Spleen (tissue), 11 donors: ENCODE results near the gene UBE2L6. TPM values are rescaled to one million over a fixed set of nuclear protein-coding genes. Genes with fewer than 3 reads are reported as not detected.

Source experiments
- DNase-seq: peaks from one replicate; pipeline ENCODE4 v3.0.0-alpha.2; 2020
- H3K27ac ChIP-seq, 8 donors: fragments of 200-600 bp; sonication (generic) in 7 of 8; 1 replicate in 4 of 8; 2 replicates in 4 of 8; pipeline versions ENCODE4 v1.5.0 to v1.8.0; 2016 to 2021; ENCODE audit warnings: inconsistent platforms in 4 of 8, mild to moderate bottlenecking in 4 of 8, moderate library complexity in 1 of 8
- H3K27me3 ChIP-seq, 7 donors: fragments of 200-600 bp; sonication (generic) in 6 of 7; replicated peaks in 1 of 7; 1 replicate in 4 of 7; 2 replicates in 3 of 7; pipeline versions ENCODE4 v1.5.0 to v1.8.0; 2016 to 2021; ENCODE audit warnings: inconsistent platforms in 3 of 7, mild to moderate bottlenecking in 1 of 7
- H3K36me3 ChIP-seq, 6 donors: fragments of 200-600 bp; sonication (generic) in 5 of 6; 1 replicate in 4 of 6; 2 replicates in 2 of 6; pipeline versions ENCODE4 v1.5.0 to v1.8.0; 2016 to 2021; ENCODE audit warnings: inconsistent platforms in 2 of 6
- H3K4me1 ChIP-seq, 6 donors: fragments of 200-600 bp; sonication (generic) in 5 of 6; 1 replicate in 3 of 6; 2 replicates in 3 of 6; pipeline versions ENCODE4 v1.5.0 to v1.8.0; 2016 to 2021; ENCODE audit warnings: inconsistent platforms in 3 of 6
- H3K4me3 ChIP-seq, 8 donors: fragments of 200-600 bp; sonication (generic) in 7 of 8; 1 replicate in 4 of 8; 2 replicates in 4 of 8; pipeline versions ENCODE4 v1.5.0 to v1.8.0; 2016 to 2021; ENCODE audit warnings: inconsistent platforms in 4 of 8, mild to moderate bottlenecking in 4 of 8, moderate library complexity in 2 of 8
- H3K9me3 ChIP-seq, 8 donors: fragments of 200-600 bp; sonication (generic) in 7 of 8; 1 replicate in 4 of 8; 2 replicates in 4 of 8; pipeline versions ENCODE4 v1.5.0 to v1.8.0; 2016 to 2021; ENCODE audit warnings: inconsistent platforms in 4 of 8
- POLR2A ChIP-seq, 3 donors: fragments of 450-650 bp; IDR thresholded peaks; one replicate each; pipeline ENCODE4 v1.5.1; 2017; ENCODE audit warnings: antibody characterized with exemption in 3 of 3, mild to moderate bottlenecking in 1 of 3
- POLR2AphosphoS5 ChIP-seq, 3 donors: sonication (generic); formaldehyde crosslinking; IDR thresholded peaks; one replicate each; pipeline ENCODE4 v1.5.1; 2017; ENCODE audit warnings: antibody characterized with exemption in 3 of 3
- WGBS, 5 donors: extraction: QIAGEN DNeasy Blood & Tissue Kit in 3 of 5; methylation state at CpG; one replicate each; pipeline versions ENCODE4 v1.1.5 to v1.1.7; 2013 to 2018; 5-methylcytosine and 5-hydroxymethylcytosine counted together
- intact Hi-C: fragments of 100-400 bp; cut with DNase I; formaldehyde crosslinking; loops from one replicate; pipeline ENCODE4 v1.15.0; 2023; ENCODE audit warnings: low total_unique reads
- polyA plus RNA-seq, 3 donors: library from polyadenylated mRNA; stranded (reverse); fragments of 200-250 nt; gene quantifications; one replicate each; pipeline ENCODE4 v1.2.1, GENCODE V29; 2013
- total RNA-seq, 7 donors: library from RNA; depleted of rRNA in 3 of 7; stranded (reverse); fragments of >200 nt in 3 of 7; fragmentation: NEBNext Ultra II Directional in 4 of 7; extraction: Animal tissue kit (Norgen Biotek cat#: 25700) in 4 of 7; gene quantifications; one replicate each; pipeline versions ENCODE4 v1.1.0 to v1.2.1, GENCODE V29; 2016 to 2021
- TF ChIP-seq, protein P1 (sequence below), 11 experiments: fragments of 200-600 bp in 7 of 11; fragments of 450-650 bp in 4 of 11; sonication (generic) in 4 of 11; IDR thresholded peaks in 8 of 11; conservative IDR thresholded peaks in 3 of 11; 1 replicate in 7 of 11; 2 replicates in 4 of 11; pipeline versions ENCODE4 v1.4.0 to v1.8.0; 2016 to 2021; ENCODE audit warnings: antibody characterized with exemption in 11 of 11, inconsistent platforms in 4 of 11, mild to moderate bottlenecking in 1 of 11
- donor health status: healthy with polysubstance abuse.
- donor health status: DM: no; HTN: no; CAD: no; lungs with moderate emphysema.
- donor health status: DM: no; HTN: no; CAD: no.
- donor health status: Bipolar disorder and iron deficiency.
- donor health status: healthy.
- donor health status: DM: no; HTN: no; CAD: no.
- donor health status: DM: yes; HTN: yes; CAD: no.

Gene UBE2L6
- total and polyA plus RNA-seq, 10 donors: 46.8 to 137 (median 110) TPM

DNA sequence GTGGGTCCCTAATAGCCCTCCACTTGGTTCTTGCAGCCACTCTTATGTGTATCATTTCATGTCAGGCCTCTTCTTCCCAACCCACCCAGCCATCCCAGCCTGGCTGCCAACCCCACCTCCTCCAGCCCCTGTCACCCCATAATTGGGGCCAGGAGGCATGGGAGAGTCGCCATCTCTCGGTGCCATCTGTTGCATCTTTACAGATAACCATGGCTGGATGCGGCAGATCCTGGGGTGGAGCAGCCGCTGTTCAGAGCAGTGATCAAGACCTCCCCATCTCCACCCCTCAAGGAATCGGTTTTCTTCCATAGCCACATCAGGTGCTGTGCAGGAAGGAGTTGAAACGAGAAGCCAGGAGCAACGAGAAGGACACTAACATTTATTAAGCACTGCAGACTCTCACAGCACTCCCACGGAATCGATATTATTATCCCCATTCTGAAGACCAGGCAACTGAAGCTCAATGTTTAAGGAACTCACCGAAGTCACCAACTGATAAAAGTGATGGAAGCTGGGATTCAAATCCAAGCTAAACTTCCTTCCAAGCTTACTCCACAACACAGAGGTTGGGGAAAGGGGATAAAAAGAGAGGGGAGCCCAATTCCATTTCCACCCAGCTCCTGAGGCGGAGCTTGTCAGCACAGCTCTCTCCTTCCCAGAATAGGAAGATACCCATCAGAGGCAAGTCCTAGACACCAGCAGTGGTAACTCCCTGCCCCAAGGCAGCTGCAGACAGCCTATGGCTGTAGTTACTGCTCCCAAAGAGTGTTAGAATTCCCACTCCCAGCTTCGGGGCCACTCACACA lies 54.6 kb downstream of the UBE2L6 start:
- TF ChIP-seq, protein P1, sequence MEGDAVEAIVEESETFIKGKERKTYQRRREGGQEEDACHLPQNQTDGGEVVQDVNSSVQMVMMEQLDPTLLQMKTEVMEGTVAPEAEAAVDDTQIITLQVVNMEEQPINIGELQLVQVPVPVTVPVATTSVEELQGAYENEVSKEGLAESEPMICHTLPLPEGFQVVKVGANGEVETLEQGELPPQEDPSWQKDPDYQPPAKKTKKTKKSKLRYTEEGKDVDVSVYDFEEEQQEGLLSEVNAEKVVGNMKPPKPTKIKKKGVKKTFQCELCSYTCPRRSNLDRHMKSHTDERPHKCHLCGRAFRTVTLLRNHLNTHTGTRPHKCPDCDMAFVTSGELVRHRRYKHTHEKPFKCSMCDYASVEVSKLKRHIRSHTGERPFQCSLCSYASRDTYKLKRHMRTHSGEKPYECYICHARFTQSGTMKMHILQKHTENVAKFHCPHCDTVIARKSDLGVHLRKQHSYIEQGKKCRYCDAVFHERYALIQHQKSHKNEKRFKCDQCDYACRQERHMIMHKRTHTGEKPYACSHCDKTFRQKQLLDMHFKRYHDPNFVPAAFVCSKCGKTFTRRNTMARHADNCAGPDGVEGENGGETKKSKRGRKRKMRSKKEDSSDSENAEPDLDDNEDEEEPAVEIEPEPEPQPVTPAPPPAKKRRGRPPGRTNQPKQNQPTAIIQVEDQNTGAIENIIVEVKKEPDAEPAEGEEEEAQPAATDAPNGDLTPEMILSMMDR (IDR thresholded peaks at IDR 0.05 in 8 of 11, conservative IDR thresholded peaks at IDR 0.05 in 3 of 11): no peak
- no peak for TF ChIP-seq POLR2AphosphoS5 (IDR thresholded peaks at IDR 0.05)
- no peak for TF ChIP-seq POLR2A (IDR thresholded peaks at IDR 0.05)
- H3K9me3 ChIP-seq: no peaks in the 10 kb centered on the region
- H3K27ac ChIP-seq: no peak overlapping the region
- intact Hi-C loops: no loop called here
- no peak overlapping the region for H3K4me3 ChIP-seq
- WGBS, 5 donors: 88 to 93% (median 91%) methylated on average over 12 of the region's 12 CpGs
- peaks cover 3 to 52% (median 21%) of the 10 kb centered on the region in 6 donors for H3K4me1 ChIP-seq
- DNase-seq: no peak
- no peaks in the 10 kb centered on the region for H3K36me3 ChIP-seq
- no peaks in the 10 kb centered on the region for H3K27me3 ChIP-seq

DNA sequence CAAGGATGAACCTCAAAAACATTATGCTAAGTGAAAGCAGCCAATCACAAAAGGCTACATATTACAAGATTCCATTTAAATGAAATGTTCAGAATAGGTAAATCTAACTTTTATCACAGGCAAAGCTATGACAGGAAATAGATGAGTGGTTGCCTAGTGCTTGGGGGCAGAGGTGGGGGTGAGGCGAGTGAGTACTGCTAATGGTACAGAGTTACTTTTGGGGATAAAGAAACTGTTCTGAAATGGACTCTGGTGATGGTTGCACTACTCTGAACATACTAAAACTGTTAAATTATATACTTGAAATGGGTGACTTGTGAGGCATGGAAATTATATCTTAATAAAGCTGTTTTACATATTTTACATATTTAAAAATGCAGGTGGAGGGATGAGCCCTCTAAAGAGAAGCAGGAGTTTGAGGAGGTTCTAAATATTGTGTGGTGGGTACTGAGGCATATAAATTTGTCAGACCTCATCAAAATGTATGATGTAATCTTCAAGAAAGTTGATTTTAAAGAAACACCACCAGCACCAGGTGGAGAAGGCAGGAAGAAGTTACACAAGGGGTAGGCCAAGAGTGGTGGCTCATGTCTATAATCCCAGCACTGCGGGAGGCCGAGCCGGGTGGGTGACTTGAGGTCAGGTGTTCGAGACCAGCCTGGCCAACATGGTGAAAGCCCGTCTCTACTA lies 55.6 kb downstream of the UBE2L6 start:
- intact Hi-C loops: no loop called here
- no peaks in the 10 kb centered on the region for H3K27me3 ChIP-seq
- 67 to 89% (median 82%) methylated on average over 6 of the region's 6 CpGs for WGBS, 5 donors
- TF ChIP-seq, protein P1 (IDR thresholded peaks at IDR 0.05 in 8 of 11, conservative IDR thresholded peaks at IDR 0.05 in 3 of 11): no peak
- H3K9me3 ChIP-seq: no peaks in the 10 kb centered on the region
- no peak for DNase-seq
- H3K4me1 ChIP-seq: peaks cover 3 to 52% (median 21%) of the 10 kb centered on the region in 6 donors
- H3K27ac ChIP-seq: no peak overlapping the region
- H3K4me3 ChIP-seq: no peak overlapping the region
- H3K36me3 ChIP-seq: peaks cover 0 to 9% (median 0%) of the 10 kb centered on the region in 6 donors

DNA sequence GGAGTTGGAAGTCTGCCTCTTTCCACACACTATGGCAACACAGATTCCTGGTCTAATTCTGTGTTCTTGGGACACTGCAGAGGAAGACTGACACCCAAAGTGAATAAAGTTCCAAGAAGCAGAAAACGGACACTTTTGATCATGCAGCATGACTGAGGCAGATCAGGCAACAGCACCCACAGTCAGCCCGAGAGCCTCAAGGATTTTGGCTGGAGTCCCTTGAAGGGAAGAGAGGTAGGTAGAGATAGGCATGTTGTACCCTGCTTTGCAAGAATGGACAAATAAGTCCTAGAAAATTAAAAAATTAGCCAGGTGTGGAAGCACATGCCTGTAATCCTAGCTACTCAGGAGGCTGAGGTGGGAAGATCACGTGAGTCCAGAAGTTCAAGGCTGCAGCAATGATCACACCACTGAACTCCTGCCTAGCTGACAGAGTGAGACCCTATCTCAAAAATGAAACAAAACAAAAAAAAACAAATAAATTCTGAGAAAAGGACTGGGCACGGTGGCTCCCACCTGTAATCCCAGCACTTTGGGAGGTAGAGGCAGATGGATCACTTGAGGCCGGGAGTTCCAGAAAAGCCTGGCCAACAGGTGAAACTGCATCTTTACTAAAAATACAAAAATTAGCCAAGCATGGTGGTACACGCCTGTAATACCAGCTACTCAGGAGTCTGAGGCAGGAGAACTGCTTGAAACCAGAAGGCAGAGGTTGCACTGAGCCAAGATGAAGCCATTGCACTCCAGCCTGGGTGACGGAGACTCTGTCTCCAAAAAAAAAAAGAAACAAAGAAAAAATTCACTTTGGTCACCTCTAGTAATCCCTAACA lies 58.9 kb downstream of the UBE2L6 start:
- intact Hi-C loops: no loop called here
- Histone ChIP-seq H3K36me3 (peaks cover 0 to 33% (median 0%) of the 10 kb centered on the region in 6 donors), H3K9me3 (no peaks in the 10 kb centered on the region), H3K4me3 (no peak overlapping the region), H3K27ac (no peak overlapping the region), H3K4me1 (peaks cover 0 to 20% (median 3%) of the 10 kb centered on the region in 6 donors), H3K27me3 (no peaks in the 10 kb centered on the region)
- TF ChIP-seq POLR2AphosphoS5 (IDR thresholded peaks at IDR 0.05) (no peak), POLR2A (IDR thresholded peaks at IDR 0.05) (no peak)
- TF ChIP-seq, protein P1 (IDR thresholded peaks at IDR 0.05 in 8 of 11, conservative IDR thresholded peaks at IDR 0.05 in 3 of 11): no peak
- 90 to 96% (median 92%) methylated on average over 7 of the region's 7 CpGs for WGBS, 5 donors
- no peak for DNase-seq
